Measurements from ENCODE around the gene OR6N1.

- TF ChIP-seq POLR2AphosphoS5 (IDR thresholded peaks at IDR 0.05) = no peak
- TF ChIP-seq POLR2A (IDR thresholded peaks at IDR 0.05) = no peak
Measured at GRCh38 chr1:158732524-158732923, 39.5 kb downstream of the OR6N1 start.
